ENCODE results near the gene ATG3.

GRCh38 chr3:112555535-112556170 lies 6.1 kb downstream of the ATG3 start:
- TF ChIP-seq EZH2 (IDR thresholded peaks at IDR 0.05; ENCODE audit: borderline replicate concordance, low read depth, low read length, severe bottlenecking), result no peak
- no peak for TF ChIP-seq CTCF (IDR thresholded peaks at IDR 0.05; ENCODE audit: extremely low read depth in 1 of 2, insufficient read depth in 1 of 2, low read depth in 1 of 2, low read length in 2 of 2)
- TF ChIP-seq POLR2A (IDR thresholded peaks at IDR 0.05; ENCODE audit: low read depth, low read length), result no peak
- no peak for TF ChIP-seq POLR2AphosphoS5 (IDR thresholded peaks at IDR 0.05; ENCODE audit: insufficient read depth, low read depth, low read length)
- TF ChIP-seq MAX (IDR thresholded peaks at IDR 0.05; ENCODE audit: insufficient read depth, insufficient read length), result no peak
- no peak for TF ChIP-seq JUN (IDR thresholded peaks at IDR 0.05; ENCODE audit: borderline replicate concordance, insufficient read depth, insufficient read length, low read depth)

Data from endothelial cell of umbilical vein (primary cell).